CD4-positive, CD25-positive, alpha-beta regulatory T cell (primary cell): Measurements from ENCODE around the gene PTRH2. TPM values are rescaled to one million over a fixed set of nuclear protein-coding genes. Genes with fewer than 3 reads are reported as not detected.
"Not testable (repeated sequence)": the region's sequence is repeated elsewhere in the genome, so short reads cannot be mapped to it uniquely, and the experiment has no call there.

Experiments used
- ATAC-seq, 2 donors: fragments of 150-1000 bp; cut with Tn5 transposase; one replicate each; pipeline ENCODE4 v1.10.0; 2021; ENCODE audit warnings: low read depth in 2 of 2, moderate number of reproducible peaks in 2 of 2, moderate library complexity in 1 of 2
- DNase-seq, 3 donors: peaks; one replicate each; pipeline versions ENCODE4 v3.0.0 to v3.0.0-alpha.2; 2012 to 2022; ENCODE audit warnings: mixed read lengths in 1 of 3
- H3K27ac ChIP-seq: one replicate; pipeline ENCODE4 v1.7.0; 2013; ENCODE audit warnings: mild to moderate bottlenecking, low read length; ENCODE audit not compliant: insufficient read depth, poor library complexity, severe bottlenecking
- H3K27me3 ChIP-seq: one replicate; pipeline ENCODE4 v1.7.0; 2013; ENCODE audit warnings: low read length; ENCODE audit not compliant: control insufficient read depth, insufficient read depth
- H3K36me3 ChIP-seq: one replicate; pipeline ENCODE4 v1.7.0; 2013; ENCODE audit warnings: mild to moderate bottlenecking, low read length, moderate library complexity; ENCODE audit not compliant: control insufficient read depth, insufficient read depth
- H3K4me1 ChIP-seq: 2 replicates; pipeline ENCODE4 v1.7.0; 2013; ENCODE audit warnings: mild to moderate bottlenecking, low read length; ENCODE audit not compliant: insufficient read depth, control insufficient read depth, poor library complexity, severe bottlenecking
- H3K4me3 ChIP-seq: one replicate; pipeline ENCODE4 v1.7.0; 2013; ENCODE audit warnings: low read depth, mild to moderate bottlenecking, low read length, moderate library complexity
- H3K9me3 ChIP-seq, 2 experiments: 1 replicate in 1 of 2; 2 replicates in 1 of 2; pipeline ENCODE4 v1.7.0; 2013; ENCODE audit warnings: low read length in 2 of 2, mild to moderate bottlenecking in 1 of 2, moderate library complexity in 1 of 2; ENCODE audit not compliant: control insufficient read depth in 2 of 2
- H3K27ac Mint-ChIP-seq, 3 donors: one replicate each; pipeline ENCODE4 v1.8.0; 2020 to 2022; ENCODE audit warnings: mild to moderate bottlenecking in 3 of 3, mixed read lengths in 3 of 3, moderate library complexity in 2 of 3
- H3K27me3 Mint-ChIP-seq: one replicate; pipeline ENCODE4 v1.8.0; 2022; ENCODE audit warnings: mild to moderate bottlenecking, mixed read lengths
- H3K36me3 Mint-ChIP-seq: one replicate; pipeline ENCODE4 v1.8.0; 2020; ENCODE audit warnings: mixed read lengths
- H3K4me1 Mint-ChIP-seq, 4 donors: one replicate each; pipeline ENCODE4 v1.8.0; 2020 to 2022; ENCODE audit warnings: mixed read lengths in 4 of 4, mild to moderate bottlenecking in 1 of 4
- H3K4me3 Mint-ChIP-seq, 4 donors: one replicate each; pipeline ENCODE4 v1.8.0; 2020 to 2022; ENCODE audit warnings: mild to moderate bottlenecking in 4 of 4, mixed read lengths in 4 of 4, moderate library complexity in 3 of 4
- H3K9me3 Mint-ChIP-seq, 7 donors: one replicate each; pipeline ENCODE4 v1.8.0; 2020 to 2022; ENCODE audit warnings: mixed read lengths in 7 of 7, mild to moderate bottlenecking in 3 of 7, moderate library complexity in 2 of 7
- polyA plus RNA-seq, 4 donors: library from polyadenylated mRNA; unstranded; fragments of 300-500 nt; fragmentation: Illumina TruSeq; gene quantifications; one replicate each; pipeline ENCODE4 v1.2.3, GENCODE V29; 2021
- total RNA-seq: library from RNA; stranded (reverse); gene quantifications from one replicate; pipeline ENCODE4 v1.2.3, GENCODE V29; 2022

The PTRH2 gene
- total RNA-seq = 8.4 TPM
- 10 to 100 TPM; 16.2 to 23.2 (median 21.4) TPM for polyA plus RNA-seq

DNA sequence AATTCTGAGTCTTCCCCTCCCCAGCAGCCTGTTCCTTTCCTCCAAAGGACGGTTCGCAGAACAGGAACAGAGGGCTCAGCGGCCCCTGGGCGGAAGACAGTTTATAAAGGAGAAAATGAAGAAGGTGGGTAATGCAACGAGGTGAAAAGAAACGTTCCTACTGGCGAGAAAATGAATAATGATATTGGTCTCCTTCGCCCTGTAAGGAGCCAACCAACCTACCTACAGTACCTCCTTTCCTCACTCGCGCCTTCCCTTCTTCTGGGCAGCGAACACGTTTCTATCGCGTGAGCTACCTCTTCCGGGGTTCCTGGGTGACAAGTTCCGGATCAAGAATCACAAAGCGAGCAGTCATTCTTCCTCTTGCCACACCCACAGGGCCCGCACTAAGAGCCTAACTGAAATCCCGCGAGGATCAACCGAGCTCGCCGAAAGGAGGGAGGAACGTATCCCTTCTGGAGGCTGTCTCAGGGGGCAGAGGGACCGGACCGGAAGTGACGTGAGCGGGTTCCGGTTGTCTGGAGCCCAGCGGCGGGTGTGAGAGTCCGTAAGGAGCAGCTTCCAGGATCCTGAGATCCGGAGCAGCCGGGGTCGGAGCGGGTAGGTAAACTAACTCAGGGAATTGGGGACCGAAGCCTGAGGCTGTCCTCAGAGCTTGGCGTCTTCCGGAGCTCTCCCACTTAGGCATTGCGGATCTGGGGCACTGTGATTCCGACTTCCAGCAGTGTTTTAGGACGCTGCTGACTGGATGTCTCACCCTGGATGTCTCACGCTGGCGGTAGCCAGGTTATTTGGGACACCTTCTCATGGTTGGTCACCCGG is at the start of gene PTRH2, which contains the start of gene VMP1:
PTRH2 (minus strand) TSS at position 282 of the 822 bp plus-strand sequence. CDS start 9,452 bp downstream, outside the sequence.
VMP1 (plus strand) TSS at position 506 of the 822 bp plus-strand sequence. CDS start 23,793 bp downstream, outside the sequence.
- Histone ChIP-seq H3K9me3 (no peaks in the 10 kb centered on the region), H3K27ac (peak within 1 kb of the TSS; percentile 93), H3K27me3 (no peaks in the 10 kb centered on the region), H3K4me3 (peak within 1 kb of the TSS; percentile 98), H3K4me1 (peaks cover 30% of the 10 kb centered on the region), H3K36me3 (peaks cover 3% of the 10 kb centered on the region)
- peak; percentile 87 to 99 (median 93) for DNase-seq
- H3K36me3 Mint-ChIP-seq = no peaks in the 10 kb centered on the region
- peak within 1 kb of the TSS; percentile 98 to 99 (median 98) for H3K4me3 Mint-ChIP-seq
- peak within 1 kb of the TSS; percentile 97 to 99 (median 99) for H3K27ac Mint-ChIP-seq
- peaks cover 31 to 87% (median 60%) of the 10 kb centered on the region in 4 donors for H3K4me1 Mint-ChIP-seq
- no peaks in the 10 kb centered on the region for H3K9me3 Mint-ChIP-seq
- H3K27me3 Mint-ChIP-seq = peaks cover 4% of the 10 kb centered on the region
- ATAC-seq = peak; percentile 90 to 94

DNA sequence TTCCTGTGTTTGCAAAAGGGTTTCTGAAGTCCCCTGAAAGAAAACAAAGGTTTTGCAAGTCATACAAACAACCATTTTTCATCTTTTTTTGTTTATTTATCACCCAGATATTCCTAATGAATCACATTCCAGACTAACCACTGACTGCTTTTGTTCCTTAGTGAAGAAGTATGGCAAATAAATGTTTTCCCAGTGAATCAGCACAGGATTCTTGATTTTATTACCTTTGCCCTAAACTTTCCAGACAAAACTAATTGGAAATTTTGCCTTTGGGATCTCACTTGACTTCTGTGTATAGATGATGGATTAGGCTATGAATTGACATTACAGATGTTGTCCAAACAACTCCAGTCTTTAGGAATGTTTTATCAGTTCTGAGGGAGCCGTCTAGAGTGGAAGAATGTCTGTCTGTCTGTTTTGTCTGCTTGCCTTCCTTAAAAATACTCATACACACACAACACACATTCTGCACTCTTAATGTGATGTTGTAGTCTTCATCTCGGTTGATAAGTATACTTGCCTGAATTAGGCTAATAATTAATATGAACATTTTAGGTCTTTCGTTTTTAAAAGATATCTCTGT is 49.1 kb upstream of the PTRH2 start:
- peak overlapping the region in 2 of 4 donors; percentile 4 to 5 for H3K4me3 Mint-ChIP-seq
- no peak for ATAC-seq
- H3K4me1 Mint-ChIP-seq = peaks cover 33 to 78% (median 49%) of the 10 kb centered on the region in 4 donors
- peak overlapping the region; percentile 72 to 96 (median 83) for H3K27ac Mint-ChIP-seq
- H3K36me3 Mint-ChIP-seq = peaks cover 18% of the 10 kb centered on the region
- peaks cover 0 to 6% (median 0%) of the 10 kb centered on the region in 7 donors for H3K9me3 Mint-ChIP-seq
- no peaks in the 10 kb centered on the region for H3K27me3 Mint-ChIP-seq
- no peaks in the 10 kb centered on the region for H3K36me3 ChIP-seq
- H3K27ac ChIP-seq = peak overlapping the region; percentile 77
- H3K9me3 ChIP-seq = peaks cover 2 to 5% of the 10 kb centered on the region in 2 experiments
- no peaks in the 10 kb centered on the region for H3K27me3 ChIP-seq
- peak overlapping the region; percentile 16 for H3K4me3 ChIP-seq
- no peak for DNase-seq
- peaks cover 44% of the 10 kb centered on the region for H3K4me1 ChIP-seq

DNA sequence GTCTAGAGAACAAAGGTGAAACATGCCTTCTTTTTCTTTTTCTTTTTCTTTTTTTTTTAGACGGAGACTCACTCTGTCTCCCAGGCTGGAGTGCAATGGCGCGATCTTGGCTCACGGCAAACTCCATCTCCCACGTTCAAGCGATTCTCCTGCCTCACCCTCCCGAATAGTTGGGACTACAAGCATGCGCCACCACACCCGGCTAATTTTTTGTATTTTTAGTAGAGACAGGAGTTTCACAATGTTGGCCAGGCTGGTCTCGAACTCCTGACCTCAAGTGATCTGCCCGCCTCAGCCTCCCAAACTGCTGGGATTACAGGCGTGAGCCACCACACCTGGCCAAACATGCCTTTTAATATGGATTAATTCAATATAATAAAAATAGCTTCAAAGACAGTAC is 47.8 kb upstream of the PTRH2 start:
- not testable (repeated sequence) for DNase-seq, H3K27me3 ChIP-seq, H3K27me3 Mint-ChIP-seq, ATAC-seq, H3K9me3 Mint-ChIP-seq, H3K36me3 ChIP-seq, H3K9me3 ChIP-seq
- Histone ChIP-seq H3K4me1 (peaks cover 42% of the 10 kb centered on the region), H3K4me3 (peak overlapping the region; percentile 6), H3K27ac (peak overlapping the region; percentile 77)
- Mint-ChIP-seq H3K36me3 (peaks cover 18% of the 10 kb centered on the region), H3K4me3 (peak overlapping the region; percentile 22 to 50 (median 44)), H3K27ac (peak overlapping the region; percentile 36 to 96 (median 72)), H3K4me1 (peaks cover 31 to 72% (median 45%) of the 10 kb centered on the region in 4 donors)

DNA sequence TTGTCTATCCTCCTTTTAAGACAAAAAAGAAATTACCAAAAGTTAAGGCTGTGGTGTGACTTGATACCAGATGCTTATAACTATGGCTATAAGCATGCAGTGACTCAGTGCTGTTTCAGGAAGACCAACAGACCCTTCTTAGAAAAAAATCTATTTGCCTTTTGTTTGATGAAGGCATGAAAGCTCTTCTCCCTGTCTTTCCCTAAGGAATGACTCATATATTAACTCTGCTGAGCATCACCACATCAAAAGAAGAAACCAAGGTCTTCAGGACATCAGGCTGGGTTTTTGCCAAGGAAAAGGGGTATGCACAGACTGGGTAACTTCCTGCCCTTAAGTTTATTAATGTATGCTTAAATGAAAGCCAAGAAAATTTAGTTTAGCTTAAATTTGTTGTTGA is 47.3 kb upstream of the PTRH2 start:
- peak overlapping the region; percentile 87 for H3K4me3 ChIP-seq
- DNase-seq = peak in 1 of 3 donors; percentile 75
- no peaks in the 10 kb centered on the region for H3K36me3 ChIP-seq
- peaks cover 42% of the 10 kb centered on the region for H3K4me1 ChIP-seq
- no peaks in the 10 kb centered on the region for H3K27me3 ChIP-seq
- peak overlapping the region; percentile 77 for H3K27ac ChIP-seq
- Mint-ChIP-seq H3K27me3 (no peaks in the 10 kb centered on the region), H3K4me1 (peaks cover 31 to 71% (median 45%) of the 10 kb centered on the region in 4 donors), H3K9me3 (peaks cover 0 to 3% (median 0%) of the 10 kb centered on the region in 7 donors), H3K4me3 (peak overlapping the region; percentile 71 to 86 (median 72)), H3K36me3 (peaks cover 15% of the 10 kb centered on the region), H3K27ac (peak overlapping the region; percentile 65 to 96 (median 72))
- H3K9me3 ChIP-seq = peaks cover under 1 to 5% of the 10 kb centered on the region in 2 experiments
- peak; percentile 53 to 60 for ATAC-seq

DNA sequence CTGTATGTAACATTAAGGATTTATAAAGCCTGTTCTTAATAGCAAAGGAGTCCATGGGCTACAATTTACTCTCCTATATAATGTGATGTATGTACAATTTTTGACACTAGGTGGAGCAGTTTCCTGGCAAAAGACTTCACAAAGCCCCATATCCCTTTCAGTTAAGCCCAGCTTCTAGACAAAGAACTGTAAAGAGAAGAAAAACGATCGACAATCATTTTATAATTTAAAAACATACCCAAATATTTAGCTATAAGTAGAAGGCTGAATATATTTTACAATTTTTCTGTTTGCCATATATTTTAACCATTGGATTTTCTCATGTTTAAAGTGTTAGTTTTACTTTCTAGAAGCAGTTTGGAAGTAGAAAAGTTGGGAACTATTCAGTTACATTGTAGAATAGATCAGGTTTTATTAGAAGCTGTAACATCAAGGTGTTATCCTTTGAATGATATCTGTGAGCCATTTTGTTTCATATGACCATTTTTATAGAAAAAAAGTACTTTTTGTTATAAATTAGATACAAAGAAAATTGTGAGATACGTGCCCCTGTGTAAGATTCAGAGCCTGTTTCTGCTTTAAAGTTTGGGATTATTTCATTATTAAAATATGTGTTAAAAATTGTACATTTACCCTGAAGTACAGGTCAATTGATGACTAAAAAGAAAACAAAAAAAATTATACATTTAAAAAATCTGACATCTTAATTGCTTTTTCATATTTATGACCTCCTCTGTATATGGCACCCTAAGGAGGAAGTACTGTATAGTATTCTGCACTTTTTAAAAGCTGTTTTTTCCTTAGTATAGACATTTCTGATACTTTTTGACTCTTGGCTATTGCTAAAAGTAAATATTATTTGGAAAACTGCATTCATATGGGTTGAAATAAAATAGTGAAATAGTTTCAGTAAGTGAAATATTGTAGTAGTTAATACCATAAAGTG is 46.6 kb upstream of the PTRH2 start:
- DNase-seq (peak; percentile 22 to 93 (median 82)), ATAC-seq (peak; percentile 84 to 86)
- Mint-ChIP-seq H3K27me3 (no peaks in the 10 kb centered on the region), H3K4me3 (peak overlapping the region; percentile 71 to 86 (median 72)), H3K27ac (peak overlapping the region; percentile 65 to 78 (median 76)), H3K9me3 (peaks cover 0 to 2% (median 0%) of the 10 kb centered on the region in 7 donors), H3K4me1 (peaks cover 31 to 67% (median 45%) of the 10 kb centered on the region in 4 donors), H3K36me3 (peaks cover 10% of the 10 kb centered on the region)
- H3K4me1 ChIP-seq = peaks cover 42% of the 10 kb centered on the region
- H3K9me3 ChIP-seq = peaks cover 0 to 1% of the 10 kb centered on the region in 2 experiments
- H3K27me3 ChIP-seq = no peaks in the 10 kb centered on the region
- no peaks in the 10 kb centered on the region for H3K36me3 ChIP-seq
- peak overlapping the region; percentile 87 for H3K4me3 ChIP-seq
- peak overlapping the region; percentile 77 for H3K27ac ChIP-seq

DNA sequence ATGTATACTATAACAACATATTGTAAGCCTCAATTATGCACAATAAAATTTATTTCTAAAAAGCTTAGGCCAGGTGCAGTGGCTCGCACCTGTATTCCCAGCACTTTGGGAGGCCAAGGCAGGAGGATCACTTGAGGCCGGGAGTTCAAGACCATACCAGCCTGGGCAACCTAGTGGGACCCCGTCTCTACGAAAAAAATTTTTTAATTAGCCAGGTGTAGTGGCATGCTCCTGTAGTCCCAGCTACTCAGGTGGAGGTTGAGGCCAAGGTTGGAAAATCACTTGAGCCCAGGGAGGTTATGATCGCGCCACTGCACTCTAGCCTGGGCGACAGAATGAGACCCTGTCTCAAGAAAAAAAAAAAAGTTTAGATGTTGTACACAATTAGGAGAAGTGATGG is 45.7 kb upstream of the PTRH2 start:
- ATAC-seq (no peak), DNase-seq (no peak)
- Histone ChIP-seq H3K36me3 (no peaks in the 10 kb centered on the region), H3K4me3 (no peak overlapping the region), H3K4me1 (peaks cover 38% of the 10 kb centered on the region), H3K27me3 (no peaks in the 10 kb centered on the region), H3K9me3 (no peaks in the 10 kb centered on the region), H3K27ac (peak overlapping the region; percentile 77)
- H3K27ac Mint-ChIP-seq = peak overlapping the region in 2 of 3 donors; percentile 59 to 60
- H3K36me3 Mint-ChIP-seq = peaks cover 10% of the 10 kb centered on the region
- no peaks in the 10 kb centered on the region for H3K9me3 Mint-ChIP-seq
- H3K4me3 Mint-ChIP-seq = peak overlapping the region in 2 of 4 donors; percentile 47 to 74
- peaks cover 27 to 61% (median 41%) of the 10 kb centered on the region in 4 donors for H3K4me1 Mint-ChIP-seq
- H3K27me3 Mint-ChIP-seq = no peaks in the 10 kb centered on the region

DNA sequence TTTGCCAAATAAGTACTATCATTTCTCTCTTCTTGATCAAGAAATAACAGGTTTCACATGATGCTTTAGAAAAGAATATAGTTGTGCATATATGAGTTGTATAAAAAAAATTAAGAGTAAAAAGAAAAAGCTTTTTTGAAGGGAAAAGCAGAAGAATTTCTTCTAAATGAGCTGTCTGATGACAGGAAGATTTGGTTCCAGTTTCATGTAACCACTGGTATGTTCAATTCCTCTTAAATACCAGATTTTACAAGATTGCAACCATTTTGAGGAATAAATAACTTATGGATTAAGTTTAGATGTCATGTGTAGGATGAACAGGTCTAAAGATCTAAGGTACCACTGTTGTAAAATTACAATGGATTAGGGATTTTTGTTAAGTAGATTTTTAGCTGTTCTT is 45.2 kb upstream of the PTRH2 start:
- Histone ChIP-seq H3K4me3 (peak overlapping the region; percentile 63), H3K27me3 (no peaks in the 10 kb centered on the region), H3K27ac (peak overlapping the region; percentile 77), H3K4me1 (peaks cover 35% of the 10 kb centered on the region), H3K9me3 (no peaks in the 10 kb centered on the region), H3K36me3 (no peaks in the 10 kb centered on the region)
- H3K4me1 Mint-ChIP-seq = peaks cover 25 to 56% (median 39%) of the 10 kb centered on the region in 4 donors
- H3K27me3 Mint-ChIP-seq = no peaks in the 10 kb centered on the region
- H3K9me3 Mint-ChIP-seq = no peaks in the 10 kb centered on the region
- DNase-seq = no peak
- H3K27ac Mint-ChIP-seq = peak overlapping the region; percentile 71 to 84 (median 78)
- ATAC-seq = no peak
- H3K36me3 Mint-ChIP-seq = peaks cover 10% of the 10 kb centered on the region
- peak overlapping the region in 2 of 4 donors; percentile 4 to 65 for H3K4me3 Mint-ChIP-seq
